ENCODE results near the gene RNU6-9. TPM values are rescaled to one million over a fixed set of nuclear protein-coding genes. Genes with fewer than 3 reads are reported as not detected.
"Not testable (repeated sequence)": the region's sequence is repeated elsewhere in the genome, so short reads cannot be mapped to it uniquely, and the experiment has no call there.

The RNU6-9 gene
- total and polyA plus RNA-seq, 2 experiments from 2014 or later: not detected

DNA sequence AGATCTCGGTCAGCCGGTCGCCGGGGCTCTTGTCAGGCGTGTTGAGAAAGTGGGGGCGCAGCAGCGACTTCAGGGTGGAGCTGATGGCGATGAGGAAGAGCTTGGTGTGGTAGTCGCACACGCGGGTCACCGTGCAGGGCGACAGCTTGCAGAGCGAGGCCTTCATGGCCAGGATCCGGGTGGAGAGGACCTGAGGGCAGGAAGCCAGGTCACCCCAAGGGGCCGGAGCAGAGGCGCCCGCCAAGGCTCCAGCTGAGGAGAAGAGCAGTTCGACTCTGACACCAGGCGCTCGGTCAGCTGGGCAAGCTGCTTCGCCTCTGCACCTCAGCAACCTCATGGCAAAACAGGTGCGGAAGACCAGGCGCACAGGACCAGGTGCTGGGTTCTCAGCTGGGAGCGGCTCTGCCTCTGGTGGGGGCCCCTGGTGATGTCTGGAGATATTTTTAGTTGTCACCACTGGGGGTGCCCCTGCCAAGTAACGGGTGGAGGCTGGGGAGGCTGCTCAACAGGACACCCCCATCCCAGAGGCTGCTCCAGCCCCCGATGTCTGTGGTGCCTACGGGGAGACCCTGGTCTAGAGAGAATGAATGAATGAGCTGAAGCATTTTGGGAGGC lies 17.9 kb upstream of the RNU6-9 start:
- Histone ChIP-seq H3K27ac (no peak overlapping the region), H3K4me1 (ENCODE audit: low read depth) (no peaks in the 10 kb centered on the region), H3K36me3 (peaks cover 6% of the 10 kb centered on the region), H3K9me3 (ENCODE audit: low read depth) (no peaks in the 10 kb centered on the region), H3K27me3 (no peaks in the 10 kb centered on the region), H3K4me3 (no peak overlapping the region)
- DNase-seq (ENCODE audit: low read depth in 1 of 2, low spot score in 1 of 2): no peak
- TF ChIP-seq, protein P1, sequence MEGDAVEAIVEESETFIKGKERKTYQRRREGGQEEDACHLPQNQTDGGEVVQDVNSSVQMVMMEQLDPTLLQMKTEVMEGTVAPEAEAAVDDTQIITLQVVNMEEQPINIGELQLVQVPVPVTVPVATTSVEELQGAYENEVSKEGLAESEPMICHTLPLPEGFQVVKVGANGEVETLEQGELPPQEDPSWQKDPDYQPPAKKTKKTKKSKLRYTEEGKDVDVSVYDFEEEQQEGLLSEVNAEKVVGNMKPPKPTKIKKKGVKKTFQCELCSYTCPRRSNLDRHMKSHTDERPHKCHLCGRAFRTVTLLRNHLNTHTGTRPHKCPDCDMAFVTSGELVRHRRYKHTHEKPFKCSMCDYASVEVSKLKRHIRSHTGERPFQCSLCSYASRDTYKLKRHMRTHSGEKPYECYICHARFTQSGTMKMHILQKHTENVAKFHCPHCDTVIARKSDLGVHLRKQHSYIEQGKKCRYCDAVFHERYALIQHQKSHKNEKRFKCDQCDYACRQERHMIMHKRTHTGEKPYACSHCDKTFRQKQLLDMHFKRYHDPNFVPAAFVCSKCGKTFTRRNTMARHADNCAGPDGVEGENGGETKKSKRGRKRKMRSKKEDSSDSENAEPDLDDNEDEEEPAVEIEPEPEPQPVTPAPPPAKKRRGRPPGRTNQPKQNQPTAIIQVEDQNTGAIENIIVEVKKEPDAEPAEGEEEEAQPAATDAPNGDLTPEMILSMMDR (IDR thresholded peaks at IDR 0.05; ENCODE audit: low read depth, low read length): no peak

DNA sequence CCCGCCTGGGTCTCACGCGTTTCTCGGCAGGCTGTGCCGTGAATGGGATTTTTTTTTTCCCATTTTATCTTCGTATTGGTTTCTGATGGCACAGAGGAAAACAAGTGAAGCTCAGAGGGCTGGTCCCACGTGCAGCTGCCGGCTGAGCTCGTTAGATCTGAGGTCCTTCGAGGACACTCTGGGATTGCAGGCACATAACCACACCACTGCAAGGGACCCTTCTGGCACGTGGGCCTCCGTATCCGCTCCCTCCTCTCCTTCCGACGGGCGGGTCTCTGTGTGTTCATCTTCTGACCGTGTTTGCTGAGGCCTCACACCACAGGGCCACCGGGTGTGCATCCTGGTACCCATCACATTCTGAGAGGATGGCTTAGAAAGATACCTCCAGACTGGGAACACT lies 17.2 kb upstream of the RNU6-9 start:
- no peak for DNase-seq (ENCODE audit: low read depth in 1 of 2, low spot score in 1 of 2)
- no peak overlapping the region for H3K4me3 ChIP-seq
- H3K36me3 ChIP-seq: peaks cover 4% of the 10 kb centered on the region
- H3K4me1 ChIP-seq (ENCODE audit: low read depth): no peaks in the 10 kb centered on the region
- H3K27ac ChIP-seq: no peak overlapping the region
- H3K9me3 ChIP-seq (ENCODE audit: low read depth): no peaks in the 10 kb centered on the region
- H3K27me3 ChIP-seq: no peaks in the 10 kb centered on the region
- TF ChIP-seq, protein P1 (IDR thresholded peaks at IDR 0.05; ENCODE audit: low read depth, low read length): no peak

DNA sequence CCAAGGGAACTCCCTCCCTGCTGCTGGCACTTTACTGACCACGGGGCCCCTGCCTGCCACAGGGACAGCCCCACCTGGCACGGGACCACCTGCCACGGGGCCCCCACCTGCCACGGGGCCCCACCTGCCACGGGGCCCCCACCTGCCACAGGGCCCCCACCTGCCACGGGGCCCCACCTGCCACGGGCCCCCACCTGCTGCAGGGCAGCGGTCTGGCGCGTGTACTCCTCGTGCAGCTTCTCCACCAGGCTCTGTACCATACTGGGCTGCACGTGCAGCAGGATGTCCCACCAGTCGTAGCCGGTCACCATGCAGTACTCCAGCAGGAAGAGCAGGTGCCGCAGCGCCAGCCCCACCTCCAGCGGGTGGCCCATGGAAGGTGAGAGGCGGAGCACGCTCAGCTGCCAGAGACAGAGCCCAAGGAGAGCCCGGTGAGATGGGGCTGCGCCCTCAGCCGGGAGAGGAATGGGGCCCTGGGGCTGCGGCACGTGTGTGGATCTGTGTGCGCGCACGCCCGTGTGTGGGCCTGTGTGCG lies 16.4 kb upstream of the RNU6-9 start:
- TF ChIP-seq, protein P1 (IDR thresholded peaks at IDR 0.05; ENCODE audit: low read depth, low read length): no peak
- Histone ChIP-seq H3K36me3 (peaks cover 12% of the 10 kb centered on the region), H3K4me1 (ENCODE audit: low read depth) (no peaks in the 10 kb centered on the region), H3K9me3 (ENCODE audit: low read depth) (no peaks in the 10 kb centered on the region), H3K27me3 (no peaks in the 10 kb centered on the region), H3K27ac (no peak overlapping the region), H3K4me3 (no peak overlapping the region)
- DNase-seq (ENCODE audit: low read depth in 1 of 2, low spot score in 1 of 2): no peak

DNA sequence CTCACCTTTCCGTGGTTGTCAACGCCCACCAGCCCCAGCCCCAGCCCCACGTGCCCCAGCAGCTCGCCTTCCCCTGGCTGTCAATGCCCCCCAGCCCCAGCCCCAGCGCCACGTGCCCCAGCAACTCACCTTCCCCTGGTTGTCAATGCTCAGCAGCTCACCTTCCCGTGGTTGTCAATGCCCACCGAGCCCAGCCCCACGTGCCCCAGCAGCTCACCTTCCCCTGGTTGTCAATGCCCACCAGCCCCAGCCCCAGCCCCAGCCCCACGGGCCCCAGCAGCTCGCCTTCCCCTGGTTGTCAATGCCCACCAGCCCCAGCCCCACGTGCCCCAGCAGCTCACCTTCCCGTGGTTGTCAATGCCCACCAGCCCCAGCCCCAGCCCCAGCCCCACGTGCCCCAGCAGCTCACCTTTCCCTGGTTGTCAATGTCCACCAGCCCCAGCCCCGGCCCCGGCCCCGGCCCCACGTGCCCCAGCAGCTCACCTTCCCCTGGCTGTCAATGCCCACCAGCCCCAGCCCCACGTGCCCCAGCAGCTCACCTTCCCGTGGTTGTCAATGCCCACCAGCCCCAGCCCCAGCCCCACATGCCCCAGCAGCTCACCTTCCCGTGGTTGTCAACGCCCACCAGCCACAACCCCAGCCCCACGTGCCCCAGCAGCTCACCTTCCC lies 15.2 kb upstream of the RNU6-9 start:
- not testable (repeated sequence) for DNase-seq (ENCODE audit: low read depth in 1 of 2, low spot score in 1 of 2); H3K27me3 ChIP-seq; H3K4me3 ChIP-seq; H3K4me1 ChIP-seq (ENCODE audit: low read depth); H3K27ac ChIP-seq; H3K9me3 ChIP-seq (ENCODE audit: low read depth)
- peaks cover 12% of the 10 kb centered on the region for H3K36me3 ChIP-seq

DNA sequence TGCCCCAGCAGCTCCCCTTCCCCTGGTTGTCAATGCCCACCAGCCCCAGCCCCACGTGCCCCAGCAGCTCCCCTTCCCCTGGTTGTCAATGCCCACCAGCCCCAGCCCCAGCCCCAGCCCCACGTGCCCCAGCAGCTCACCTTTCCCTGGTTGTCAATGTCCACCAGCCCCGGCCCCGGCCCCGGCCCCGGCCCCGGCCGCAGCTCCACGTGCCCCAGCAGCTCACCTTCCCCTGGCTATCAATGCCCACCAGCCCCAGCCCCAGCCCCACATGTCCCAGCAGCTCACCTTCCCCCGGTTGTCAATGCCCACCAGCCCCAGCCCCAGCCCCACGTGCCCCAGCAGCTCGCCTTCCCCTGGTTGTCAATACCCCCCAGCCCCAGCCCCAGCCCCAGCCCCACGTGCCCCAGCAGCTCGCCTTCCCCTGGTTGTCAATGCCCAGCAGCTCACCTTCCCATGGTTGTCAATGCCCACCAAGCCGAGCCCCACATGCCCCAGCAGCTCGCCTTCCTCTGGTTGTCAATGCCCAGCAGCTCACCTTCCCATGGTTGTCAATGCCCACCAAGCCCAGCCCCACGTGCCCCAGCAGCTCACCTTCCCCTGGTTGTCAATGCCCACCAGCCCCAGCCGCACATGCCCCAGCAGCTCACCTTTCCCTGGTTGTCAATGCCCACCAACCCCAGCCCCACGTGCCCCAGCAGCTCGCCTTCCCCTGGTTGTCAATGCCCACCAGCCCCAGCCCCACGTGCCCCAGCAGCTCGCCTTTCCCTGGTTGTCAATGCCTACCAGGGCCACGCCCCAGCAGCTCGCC lies 14.3 kb upstream of the RNU6-9 start:
- not testable (repeated sequence) for H3K27ac ChIP-seq; H3K4me3 ChIP-seq; H3K4me1 ChIP-seq (ENCODE audit: low read depth); H3K9me3 ChIP-seq (ENCODE audit: low read depth); H3K27me3 ChIP-seq; DNase-seq (ENCODE audit: low read depth in 1 of 2, low spot score in 1 of 2)
- H3K36me3 ChIP-seq: peaks cover 12% of the 10 kb centered on the region

DNA sequence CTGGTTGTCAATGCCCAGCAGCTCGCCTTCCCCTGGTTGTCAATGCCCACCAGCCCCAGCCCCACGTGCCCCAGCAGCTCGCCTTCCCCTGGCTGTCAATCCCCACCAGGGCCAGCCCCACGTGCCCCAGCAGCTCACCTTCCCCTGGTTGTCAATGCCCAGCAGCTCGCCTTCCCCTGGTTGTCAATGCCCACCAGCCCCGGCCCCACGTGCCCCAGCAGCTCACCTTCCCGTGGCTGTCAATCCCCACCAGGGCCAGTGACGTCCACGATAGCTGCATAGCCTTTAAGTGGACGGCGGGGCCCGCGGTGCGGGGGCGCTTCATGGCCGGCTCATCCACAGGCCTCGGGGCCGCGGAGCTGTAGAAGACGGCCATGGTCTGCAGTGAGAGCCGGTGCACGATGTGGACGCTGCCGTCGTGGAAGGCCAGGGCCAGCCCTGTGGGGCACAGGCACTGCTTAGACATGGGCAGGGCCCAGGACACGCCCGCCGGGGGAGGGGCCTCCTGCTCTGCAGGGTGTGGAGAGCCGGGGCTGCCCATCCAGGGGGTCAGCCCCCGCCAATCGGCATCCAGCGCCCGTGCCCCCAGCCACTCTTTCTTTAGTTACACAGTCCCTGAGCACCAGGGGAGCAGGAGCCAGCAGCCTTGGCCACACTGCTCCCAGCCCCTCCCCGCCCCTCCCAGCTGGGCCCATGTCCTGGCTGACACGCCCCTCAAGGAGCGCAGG lies 13.4 kb upstream of the RNU6-9 start:
- no peak overlapping the region for H3K27ac ChIP-seq

More for the DNA sequence above, 13.4 kb upstream of the RNU6-9 start:
- Histone ChIP-seq H3K4me1 (ENCODE audit: low read depth) (no peaks in the 10 kb centered on the region), H3K4me3 (no peak overlapping the region), H3K27me3 (no peaks in the 10 kb centered on the region), H3K36me3 (peaks cover 12% of the 10 kb centered on the region), H3K9me3 (ENCODE audit: low read depth) (no peaks in the 10 kb centered on the region)
- TF ChIP-seq, protein P1 (IDR thresholded peaks at IDR 0.05; ENCODE audit: low read depth, low read length): no peak
- DNase-seq (ENCODE audit: low read depth in 1 of 2, low spot score in 1 of 2): no peak
